Loucy (cell line): ENCODE measurements around the gene GABRG3.

ENCODE experiments used
- H2AFZ ChIP-seq: fragments of 200-600 bp; sonication (generic); 2 replicates; pipeline ENCODE4 v1.6.0; 2016; ENCODE audit warnings: antibody characterized with exemption, mild to moderate bottlenecking, low read length, moderate library complexity
- H3F3A ChIP-seq: fragments of 200-600 bp; 2 replicates; pipeline ENCODE4 v1.6.0; 2016; ENCODE audit warnings: antibody characterized with exemption, low read depth, mild to moderate bottlenecking
- H3K27me3 ChIP-seq: fragments of 200-600 bp; sonication (generic); 2 replicates; pipeline ENCODE4 v1.6.1; 2014; ENCODE audit warnings: low read length, mild to moderate bottlenecking; ENCODE audit not compliant: insufficient read depth, poor library complexity, severe bottlenecking
- H3K36me3 ChIP-seq: fragments of 200-600 bp; sonication (generic); 2 replicates; pipeline ENCODE4 v1.6.1; 2016; ENCODE audit warnings: low read length; ENCODE audit not compliant: insufficient read depth
- H3K4me1 ChIP-seq: fragments of 200-600 bp; sonication (generic); 2 replicates; pipeline ENCODE4 v1.5.1; 2014; ENCODE audit warnings: low read length, mild to moderate bottlenecking; ENCODE audit not compliant: insufficient read depth, poor library complexity, severe bottlenecking
- H3K4me2 ChIP-seq: fragments of 200-600 bp; sonication (generic); 2 replicates; pipeline ENCODE4 v1.6.0; 2014; ENCODE audit warnings: antibody characterized with exemption, low read length, low read depth, mild to moderate bottlenecking; ENCODE audit not compliant: poor library complexity, severe bottlenecking
- H3K4me3 ChIP-seq: fragments of 200-600 bp; sonication (generic); 2 replicates; pipeline ENCODE4 v1.5.1; 2014; ENCODE audit warnings: low read length, mild to moderate bottlenecking, mixed read lengths; ENCODE audit not compliant: poor library complexity, severe bottlenecking
- H3K79me2 ChIP-seq: fragments of 200-600 bp; sonication (generic); 2 replicates; pipeline ENCODE4 v1.6.1; 2014; ENCODE audit warnings: low read length; ENCODE audit not compliant: insufficient read depth
- H3K9ac ChIP-seq: fragments of 200-600 bp; sonication (generic); 2 replicates; pipeline ENCODE4 v1.6.0; 2014; ENCODE audit warnings: mild to moderate bottlenecking, low read depth, low read length, moderate library complexity; ENCODE audit not compliant: poor library complexity, severe bottlenecking
- H3K9me2 ChIP-seq: fragments of 200-600 bp; sonication (generic); replicated peaks from 2 replicates; pipeline ENCODE4 v1.6.1; 2016; ENCODE audit warnings: low read depth, low read length, mixed read lengths
- H3K9me3 ChIP-seq: fragments of 200-600 bp; sonication (generic); 2 replicates; pipeline ENCODE4 v1.6.1; 2014; ENCODE audit warnings: mild to moderate bottlenecking, antibody characterized with exemption, low read length, low read depth; ENCODE audit not compliant: insufficient read depth
- H4K20me1 ChIP-seq: fragments of 200-600 bp; sonication (generic); 2 replicates; pipeline ENCODE4 v1.6.0; 2014; ENCODE audit warnings: antibody characterized with exemption, low read length, mild to moderate bottlenecking; ENCODE audit not compliant: insufficient read depth, poor library complexity, severe bottlenecking
- CTCF ChIP-seq: fragments of 200-600 bp; sonication (generic); conservative IDR thresholded peaks from 2 replicates; pipeline ENCODE4 v1.5.1; 2014; ENCODE audit warnings: mild to moderate bottlenecking, antibody characterized with exemption, low read length
- EZH2phosphoT487 ChIP-seq: fragments of 200-600 bp; IDR thresholded peaks from 2 replicates; pipeline ENCODE4 v1.6.1; 2018; ENCODE audit warnings: antibody characterized with exemption, mild to moderate bottlenecking, moderate library complexity, borderline replicate concordance

GABRG3 gene

DNA sequence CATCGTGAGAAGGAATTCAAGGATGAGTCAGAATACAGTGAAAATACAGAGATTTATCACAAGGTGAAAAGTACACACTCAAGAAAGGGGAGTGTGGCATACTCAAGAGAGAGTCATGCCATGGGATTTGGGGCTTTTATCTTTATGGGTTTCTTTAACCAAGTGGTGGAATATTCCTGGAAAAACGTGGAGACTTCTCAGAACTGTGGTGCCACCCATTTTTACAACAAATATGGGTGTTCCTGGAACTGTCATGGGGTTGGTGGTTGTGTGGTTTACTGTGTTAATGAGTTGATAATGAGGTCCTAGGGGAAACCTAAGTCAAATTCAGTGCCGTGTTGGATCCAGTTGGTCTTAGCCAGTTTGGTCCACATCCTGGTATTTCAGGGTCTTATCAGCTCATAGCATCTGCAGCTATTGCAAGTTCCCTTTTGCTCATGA is 497.2 kb downstream of the GABRG3 start:
- no peaks in the 10 kb centered on the region for H3K27me3 ChIP-seq
- H3K36me3 ChIP-seq = no peaks in the 10 kb centered on the region
- H3K4me2 ChIP-seq = no peak overlapping the region
- no peaks in the 10 kb centered on the region for H3K9me2 ChIP-seq
- no peaks in the 10 kb centered on the region for H3K4me1 ChIP-seq
- H3K9me3 ChIP-seq = no peaks in the 10 kb centered on the region; the same call in 1 of the 2 replicates
- H2AFZ ChIP-seq = no peak overlapping the region
- no peaks in the 10 kb centered on the region for H4K20me1 ChIP-seq
- no peaks in the 10 kb centered on the region for H3K79me2 ChIP-seq
- H3K9ac ChIP-seq = no peak overlapping the region
- H3K4me3 ChIP-seq = no peak overlapping the region
- H3F3A ChIP-seq = no peaks in the 10 kb centered on the region
- no peak for TF ChIP-seq EZH2phosphoT487
- no peak for TF ChIP-seq CTCF

DNA sequence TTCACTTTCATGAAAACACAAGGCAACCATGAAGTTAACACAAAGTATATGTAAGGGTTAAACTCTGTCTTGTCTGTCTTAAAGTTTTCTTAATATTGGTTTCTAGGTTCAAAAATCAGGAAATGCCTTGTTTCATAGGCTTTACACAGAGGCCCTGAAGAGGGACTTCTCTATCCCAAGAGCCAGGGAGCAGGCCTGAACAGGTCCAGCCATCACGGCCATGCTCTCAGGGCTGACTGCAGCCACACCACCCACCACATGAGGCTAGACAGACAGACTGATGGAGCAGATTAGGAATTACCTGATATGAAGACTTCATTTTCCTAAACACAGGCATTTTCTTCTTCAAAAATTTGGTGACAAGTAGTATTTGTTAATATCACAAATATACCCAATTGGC is 502.9 kb downstream of the GABRG3 start:
- H3K9me2 ChIP-seq = no peaks in the 10 kb centered on the region
- no peaks in the 10 kb centered on the region for H3F3A ChIP-seq
- H3K27me3 ChIP-seq = no peaks in the 10 kb centered on the region
- no peak overlapping the region for H3K4me3 ChIP-seq
- H3K4me1 ChIP-seq = no peaks in the 10 kb centered on the region
- no peaks in the 10 kb centered on the region for H4K20me1 ChIP-seq
- no peaks in the 10 kb centered on the region for H3K36me3 ChIP-seq
- H3K9ac ChIP-seq = no peak overlapping the region
- TF ChIP-seq EZH2phosphoT487 = no peak
- TF ChIP-seq CTCF = no peak
- no peak overlapping the region for H3K4me2 ChIP-seq
- no peak overlapping the region for H2AFZ ChIP-seq
- peaks cover 5% of the 10 kb centered on the region; the same call in 1 of the 2 replicates for H3K9me3 ChIP-seq
- H3K79me2 ChIP-seq = no peaks in the 10 kb centered on the region

GRCh38 chr15:27475395-27475794 is 504.4 kb downstream of the GABRG3 start:
- H3F3A ChIP-seq = no peaks in the 10 kb centered on the region
- H3K9me3 ChIP-seq = peaks cover 5% of the 10 kb centered on the region; the same call in 1 of the 2 replicates
- no peak overlapping the region for H3K9ac ChIP-seq
- H3K4me1 ChIP-seq = no peaks in the 10 kb centered on the region
- H4K20me1 ChIP-seq = no peaks in the 10 kb centered on the region
- H3K9me2 ChIP-seq = no peaks in the 10 kb centered on the region
- no peaks in the 10 kb centered on the region for H3K27me3 ChIP-seq
- H3K4me3 ChIP-seq = no peak overlapping the region
- H3K4me2 ChIP-seq = no peak overlapping the region
- H3K79me2 ChIP-seq = no peaks in the 10 kb centered on the region
- no peak overlapping the region for H2AFZ ChIP-seq
- H3K36me3 ChIP-seq = no peaks in the 10 kb centered on the region
- no peak for TF ChIP-seq CTCF
- no peak for TF ChIP-seq EZH2phosphoT487
